HUES48 (cell line): ENCODE measurements around the gene RPL13.

Source experiments
- H3K27ac ChIP-seq: one replicate; pipeline ENCODE4 v1.7.0; 2013; ENCODE audit warnings: low read depth, low read length, inconsistent platforms
- H3K27me3 ChIP-seq: 2 replicates; pipeline ENCODE4 v1.6.1; 2013; ENCODE audit warnings: mild to moderate bottlenecking, low read length; ENCODE audit not compliant: control insufficient read depth, insufficient read depth
- H3K36me3 ChIP-seq: 2 replicates; pipeline ENCODE4 v1.6.1; 2013; ENCODE audit warnings: low read length; ENCODE audit not compliant: control insufficient read depth, insufficient read depth
- H3K4me1 ChIP-seq: 2 replicates; pipeline ENCODE4 v1.6.1; 2013; ENCODE audit warnings: mild to moderate bottlenecking, low read length; ENCODE audit not compliant: control insufficient read depth, insufficient read depth
- H3K4me3 ChIP-seq: 2 replicates; pipeline ENCODE4 v1.5.1; 2013; ENCODE audit warnings: mild to moderate bottlenecking, low read depth, low read length
- H3K9ac ChIP-seq: 2 replicates; pipeline ENCODE4 v1.6.1; 2013; ENCODE audit warnings: mild to moderate bottlenecking, low read depth, low read length, moderate library complexity
- H3K9me3 ChIP-seq: 2 replicates; pipeline ENCODE4 v1.6.1; 2013; ENCODE audit warnings: low read length; ENCODE audit not compliant: control insufficient read depth, insufficient read depth

The RPL13 gene

GRCh38 chr16:89531821-89532526 is 28.5 kb upstream of the RPL13 start:
- Histone ChIP-seq H3K27me3 (no peaks in the 10 kb centered on the region), H3K9ac (no peak overlapping the region), H3K9me3 (no peaks in the 10 kb centered on the region), H3K4me3 (no peak overlapping the region), H3K27ac (no peak overlapping the region), H3K4me1 (no peaks in the 10 kb centered on the region), H3K36me3 (peaks cover 82% of the 10 kb centered on the region)

- Histone ChIP-seq H3K27me3 (no peaks in the 10 kb centered on the region), H3K4me3 (no peak overlapping the region), H3K9ac (no peak overlapping the region), H3K4me1 (no peaks in the 10 kb centered on the region), H3K36me3 (peaks cover 80% of the 10 kb centered on the region), H3K27ac (no peak overlapping the region), H3K9me3 (no peaks in the 10 kb centered on the region)
These were observed 26.2 kb upstream of the RPL13 start for GRCh38 chr16:89534252-89534756.

GRCh38 chr16:89536371-89536770 is 24.1 kb upstream of the RPL13 start:
- Histone ChIP-seq H3K9ac (no peak overlapping the region), H3K36me3 (peaks cover 77% of the 10 kb centered on the region), H3K9me3 (no peaks in the 10 kb centered on the region), H3K27ac (no peak overlapping the region), H3K4me1 (no peaks in the 10 kb centered on the region), H3K27me3 (no peaks in the 10 kb centered on the region), H3K4me3 (no peak overlapping the region)

- Histone ChIP-seq H3K36me3 (peaks cover 75% of the 10 kb centered on the region), H3K4me3 (no peak overlapping the region), H3K9me3 (no peaks in the 10 kb centered on the region), H3K4me1 (no peaks in the 10 kb centered on the region), H3K27me3 (no peaks in the 10 kb centered on the region), H3K27ac (no peak overlapping the region), H3K9ac (no peak overlapping the region)
These were observed 23.5 kb upstream of the RPL13 start for GRCh38 chr16:89536886-89537548.

GRCh38 chr16:89537549-89537925 is 22.9 kb upstream of the RPL13 start:
- no peak overlapping the region for H3K4me3 ChIP-seq
- no peaks in the 10 kb centered on the region for H3K27me3 ChIP-seq
- H3K9me3 ChIP-seq = no peaks in the 10 kb centered on the region
- H3K9ac ChIP-seq = no peak overlapping the region
- H3K4me1 ChIP-seq = no peaks in the 10 kb centered on the region
- H3K36me3 ChIP-seq = peaks cover 74% of the 10 kb centered on the region
- H3K27ac ChIP-seq = no peak overlapping the region

- no peaks in the 10 kb centered on the region for H3K9me3 ChIP-seq
- no peak overlapping the region for H3K27ac ChIP-seq
- no peak overlapping the region for H3K9ac ChIP-seq
- no peaks in the 10 kb centered on the region for H3K4me1 ChIP-seq
- H3K36me3 ChIP-seq = peaks cover 69% of the 10 kb centered on the region
- H3K4me3 ChIP-seq = no peak overlapping the region
- no peaks in the 10 kb centered on the region for H3K27me3 ChIP-seq
These were observed 22.2 kb upstream of the RPL13 start for GRCh38 chr16:89538286-89538685.

- peaks cover 67% of the 10 kb centered on the region for H3K36me3 ChIP-seq
These were observed 19.9 kb upstream of the RPL13 start for GRCh38 chr16:89540557-89540956.

GRCh38 chr16:89541792-89542191 is 18.7 kb upstream of the RPL13 start:
- no peaks in the 10 kb centered on the region for H3K27me3 ChIP-seq
- H3K4me3 ChIP-seq = no peak overlapping the region
- no peaks in the 10 kb centered on the region for H3K4me1 ChIP-seq
- no peak overlapping the region for H3K27ac ChIP-seq
- H3K9me3 ChIP-seq = no peaks in the 10 kb centered on the region
- peaks cover 74% of the 10 kb centered on the region for H3K36me3 ChIP-seq
- no peak overlapping the region for H3K9ac ChIP-seq

More at GRCh38 chr16:89540557-89540956, 19.9 kb upstream of the RPL13 start:
- Histone ChIP-seq H3K4me3 (no peak overlapping the region), H3K27me3 (no peaks in the 10 kb centered on the region), H3K9me3 (no peaks in the 10 kb centered on the region), H3K9ac (no peak overlapping the region), H3K27ac (no peak overlapping the region), H3K4me1 (no peaks in the 10 kb centered on the region)

- peaks cover 77% of the 10 kb centered on the region for H3K36me3 ChIP-seq
- H3K4me3 ChIP-seq = no peak overlapping the region
- H3K4me1 ChIP-seq = no peaks in the 10 kb centered on the region
- no peak overlapping the region for H3K27ac ChIP-seq
- no peaks in the 10 kb centered on the region for H3K9me3 ChIP-seq
- no peaks in the 10 kb centered on the region for H3K27me3 ChIP-seq
- H3K9ac ChIP-seq = no peak overlapping the region
These were observed 16.4 kb upstream of the RPL13 start for GRCh38 chr16:89544113-89544512.

- Histone ChIP-seq H3K4me1 (no peaks in the 10 kb centered on the region), H3K9ac (no peak overlapping the region), H3K27me3 (no peaks in the 10 kb centered on the region), H3K4me3 (no peak overlapping the region), H3K9me3 (no peaks in the 10 kb centered on the region), H3K27ac (no peak overlapping the region), H3K36me3 (peaks cover 82% of the 10 kb centered on the region)
These were observed 15.8 kb upstream of the RPL13 start for GRCh38 chr16:89544713-89545043.

GRCh38 chr16:89545044-89545830 is 15.2 kb upstream of the RPL13 start:
- no peak overlapping the region for H3K4me3 ChIP-seq
- H3K36me3 ChIP-seq = peaks cover 82% of the 10 kb centered on the region
- H3K27ac ChIP-seq = no peak overlapping the region
- no peaks in the 10 kb centered on the region for H3K4me1 ChIP-seq
- H3K9me3 ChIP-seq = no peaks in the 10 kb centered on the region
- no peak overlapping the region for H3K9ac ChIP-seq
- no peaks in the 10 kb centered on the region for H3K27me3 ChIP-seq
